Mesenchymal stem cell (in vitro differentiated cells and primary cell): Measurements from ENCODE around the gene LCORL.
"Not testable (repeated sequence)": the region's sequence is repeated elsewhere in the genome, so short reads cannot be mapped to it uniquely, and the experiment has no call there.

Experiments
- DNase-seq: peaks from one replicate; pipeline ENCODE4 v3.0.0-alpha.2; 2013
- H2AFZ ChIP-seq: one replicate; pipeline ENCODE4 v1.6.1; 2013; ENCODE audit warnings: low read depth, mild to moderate bottlenecking, control low read depth, inconsistent platforms, low read length, moderate library complexity
- H2AK5ac ChIP-seq: 2 replicates; pipeline ENCODE4 v1.6.1; 2013; ENCODE audit warnings: low read length, moderate library complexity, mild to moderate bottlenecking, inconsistent platforms; ENCODE audit not compliant: severe bottlenecking
- H2BK120ac ChIP-seq: one replicate; pipeline ENCODE4 v1.6.1; 2013; ENCODE audit warnings: low read depth, mild to moderate bottlenecking, inconsistent platforms, low read length, moderate library complexity
- H2BK12ac ChIP-seq, 2 experiments: one replicate each; pipeline ENCODE4 v1.6.1; 2013; ENCODE audit warnings: inconsistent platforms in 2 of 2, low read length in 2 of 2, mild to moderate bottlenecking in 2 of 2, moderate library complexity in 2 of 2, control low read depth in 1 of 2
- H2BK15ac ChIP-seq: one replicate; pipeline ENCODE4 v1.6.1; 2013; ENCODE audit warnings: mild to moderate bottlenecking, low read depth, inconsistent platforms; ENCODE audit not compliant: poor library complexity, severe bottlenecking
- H2BK5ac ChIP-seq: 2 replicates; pipeline ENCODE4 v1.6.1; 2013; ENCODE audit warnings: low read depth, mild to moderate bottlenecking, low read length, control low read depth, inconsistent platforms; ENCODE audit not compliant: poor library complexity, severe bottlenecking
- H3K14ac ChIP-seq, 2 experiments: one replicate each; pipeline ENCODE4 v1.6.1; 2013; ENCODE audit warnings: inconsistent platforms in 2 of 2, low read length in 2 of 2, control low read depth in 1 of 2, mild to moderate bottlenecking in 1 of 2, moderate library complexity in 1 of 2
- H3K18ac ChIP-seq, 2 experiments: one replicate each; pipeline ENCODE4 v1.6.1; 2013; ENCODE audit warnings: inconsistent platforms in 2 of 2, low read length in 2 of 2, control low read depth in 1 of 2, low read depth in 1 of 2, mild to moderate bottlenecking in 1 of 2
- H3K23ac ChIP-seq, 2 experiments: one replicate each; pipeline ENCODE4 v1.6.1; 2013; ENCODE audit warnings: inconsistent platforms in 2 of 2, low read length in 2 of 2, mild to moderate bottlenecking in 2 of 2, moderate library complexity in 2 of 2, control low read depth in 1 of 2
- H3K27ac ChIP-seq: 2 replicates; pipeline ENCODE4 v1.5.1; 2013; ENCODE audit warnings: mild to moderate bottlenecking, moderate library complexity, low read length, control low read depth, inconsistent platforms; ENCODE audit not compliant: poor library complexity, severe bottlenecking
- H3K27me3 ChIP-seq, 2 experiments: 2 replicates each; pipeline versions ENCODE4 v1.6.1 to v1.7.0; 2013; ENCODE audit warnings: low read length in 2 of 2, mild to moderate bottlenecking in 2 of 2, moderate library complexity in 2 of 2, control low read depth in 1 of 2, inconsistent platforms in 1 of 2; ENCODE audit not compliant: control insufficient read depth in 1 of 2, insufficient read depth in 1 of 2
- H3K36me3 ChIP-seq, 2 experiments: 2 replicates each; pipeline versions ENCODE4 v1.6.1 to v1.7.0; 2013; ENCODE audit warnings: low read length in 2 of 2, control low read depth in 1 of 2, inconsistent platforms in 1 of 2, low read depth in 1 of 2, mild to moderate bottlenecking in 1 of 2; ENCODE audit not compliant: insufficient read depth in 2 of 2, control insufficient read depth in 1 of 2
- H3K4ac ChIP-seq, 2 experiments: one replicate each; pipeline ENCODE4 v1.6.1; 2013; ENCODE audit warnings: inconsistent platforms in 2 of 2, low read length in 2 of 2, mild to moderate bottlenecking in 2 of 2, moderate library complexity in 2 of 2, control low read depth in 1 of 2, low read depth in 1 of 2
- H3K4me1 ChIP-seq: 2 replicates; pipeline ENCODE4 v1.6.1; 2013; ENCODE audit warnings: low read depth, low read length, control low read depth; ENCODE audit not compliant: control insufficient read depth, insufficient read depth
- H3K4me2 ChIP-seq: 2 replicates; pipeline ENCODE4 v1.6.1; 2013; ENCODE audit warnings: low read length, mild to moderate bottlenecking, inconsistent platforms; ENCODE audit not compliant: poor library complexity, severe bottlenecking
- H3K4me3 ChIP-seq, 2 experiments: 2 replicates each; pipeline versions ENCODE4 v1.5.1 to v1.7.0; 2013; ENCODE audit warnings: low read length in 2 of 2, mild to moderate bottlenecking in 2 of 2, control low read depth in 1 of 2, low read depth in 1 of 2; ENCODE audit not compliant: insufficient read depth in 1 of 2
- H3K79me1 ChIP-seq: replicated peaks from 2 replicates; pipeline ENCODE4 v1.6.1; 2013; ENCODE audit warnings: mild to moderate bottlenecking, control low read depth, low read length, inconsistent platforms; ENCODE audit not compliant: poor library complexity, severe bottlenecking
- H3K9ac ChIP-seq: 2 replicates; pipeline ENCODE4 v1.7.0; 2013; ENCODE audit warnings: mild to moderate bottlenecking, low read length, moderate library complexity
- H3K9me3 ChIP-seq: 2 replicates; pipeline ENCODE4 v1.7.0; 2013; ENCODE audit warnings: mild to moderate bottlenecking, low read length; ENCODE audit not compliant: control insufficient read depth
- H4K8ac ChIP-seq: one replicate; pipeline ENCODE4 v1.6.1; 2013; ENCODE audit warnings: inconsistent platforms, mild to moderate bottlenecking, low read length, moderate library complexity
- H4K91ac ChIP-seq: one replicate; pipeline ENCODE4 v1.6.1; 2013; ENCODE audit warnings: mild to moderate bottlenecking, low read length, inconsistent platforms
- WGBS: methylation state at CpG from one replicate; pipeline ENCODE4 v1.1.7; 2013; ENCODE audit warnings: mixed read lengths; 5-methylcytosine and 5-hydroxymethylcytosine counted together

The LCORL gene

DNA sequence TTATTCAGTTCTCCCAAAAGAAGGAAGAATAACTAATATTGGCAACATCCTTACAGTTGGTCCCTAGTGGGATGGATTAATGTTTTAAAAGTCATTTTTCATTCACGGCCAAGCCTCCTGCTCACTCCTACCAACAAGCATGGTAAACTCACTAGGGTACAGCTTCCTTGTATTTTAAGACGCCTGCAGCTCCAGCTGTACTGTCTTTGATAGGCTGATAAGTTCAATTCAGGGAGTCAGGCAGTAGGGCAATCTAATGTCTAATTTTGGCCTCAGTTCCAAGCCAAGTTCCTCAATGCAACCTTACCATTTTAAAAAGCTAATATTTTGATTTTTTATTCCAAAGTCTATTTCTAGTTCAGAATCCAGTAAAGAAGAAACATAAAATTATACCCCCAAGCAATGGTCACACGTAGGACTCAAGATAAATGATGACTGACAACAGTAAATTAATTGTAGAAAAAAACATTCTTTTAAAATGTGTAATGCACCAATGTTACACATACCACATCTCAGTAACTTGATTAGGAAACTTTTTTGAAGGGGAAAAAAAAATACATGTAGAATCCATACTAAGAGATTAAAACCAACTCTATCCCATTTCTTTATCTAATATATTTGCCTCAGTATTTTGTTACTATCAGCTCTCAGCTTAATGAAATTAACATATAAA is 9.3 kb downstream of the LCORL start:
- no peaks in the 10 kb centered on the region for H3K27me3 ChIP-seq
- H3K18ac ChIP-seq: no peak overlapping the region
- H3K4me3 ChIP-seq: no peak overlapping the region
- peaks cover 14% of the 10 kb centered on the region for H3K79me1 ChIP-seq
- no peak overlapping the region for H2BK15ac ChIP-seq
- H3K9ac ChIP-seq: no peak overlapping the region
- no peaks in the 10 kb centered on the region for H3K36me3 ChIP-seq
- no peak overlapping the region for H2BK120ac ChIP-seq
- no peak for DNase-seq
- no peak overlapping the region for H3K23ac ChIP-seq
- no peak overlapping the region for H2BK5ac ChIP-seq
- H3K4me1 ChIP-seq: no peaks in the 10 kb centered on the region
- H2AK5ac ChIP-seq: no peak overlapping the region
- H4K8ac ChIP-seq: no peak overlapping the region
- no peak overlapping the region for H2AFZ ChIP-seq
- no peak overlapping the region for H3K14ac ChIP-seq
- no peak overlapping the region for H4K91ac ChIP-seq
- H3K4me2 ChIP-seq: no peak overlapping the region
- 100% methylated on average over 1 of the region's 3 CpGs for WGBS
- H2BK12ac ChIP-seq: no peak overlapping the region
- H3K27ac ChIP-seq: no peak overlapping the region
- H3K9me3 ChIP-seq: no peaks in the 10 kb centered on the region
- H3K4ac ChIP-seq: no peak overlapping the region

DNA sequence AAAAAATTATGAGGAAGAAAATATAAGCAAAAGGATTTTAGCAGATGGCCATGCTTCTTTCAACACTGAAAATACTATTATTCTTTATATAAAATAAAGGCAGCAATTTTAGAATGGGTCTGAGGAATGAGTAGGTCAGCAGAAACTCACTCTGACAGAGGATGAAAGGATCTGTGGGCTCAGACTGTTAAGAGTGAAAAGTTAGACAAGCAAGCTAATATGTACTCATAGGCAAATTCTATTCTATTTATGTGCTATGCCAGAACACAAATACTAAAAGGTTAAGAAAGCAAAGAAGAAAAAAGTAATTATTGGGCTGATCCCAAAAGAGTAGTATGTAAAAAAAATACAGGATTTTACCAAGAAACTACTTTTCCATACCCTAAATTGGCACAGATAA is 13.9 kb downstream of the LCORL start:
- Histone ChIP-seq H3K9ac (no peak overlapping the region), H2BK120ac (no peak overlapping the region), H3K4me3 (no peak overlapping the region), H3K79me1 (peaks cover 28% of the 10 kb centered on the region), H3K4me2 (no peak overlapping the region), H2BK12ac (no peak overlapping the region), H3K23ac (no peak overlapping the region), H2BK15ac (no peak overlapping the region), H3K4ac (no peak overlapping the region), H3K4me1 (no peaks in the 10 kb centered on the region), H4K8ac (no peak overlapping the region), H3K27me3 (no peaks in the 10 kb centered on the region), H3K9me3 (no peaks in the 10 kb centered on the region), H4K91ac (no peak overlapping the region), H2BK5ac (no peak overlapping the region), H2AFZ (no peak overlapping the region), H2AK5ac (no peak overlapping the region), H3K14ac (no peak overlapping the region), H3K36me3 (peaks cover 0 to 4% of the 10 kb centered on the region in 2 experiments), H3K27ac (no peak overlapping the region), H3K18ac (no peak overlapping the region)
- no peak for DNase-seq

DNA sequence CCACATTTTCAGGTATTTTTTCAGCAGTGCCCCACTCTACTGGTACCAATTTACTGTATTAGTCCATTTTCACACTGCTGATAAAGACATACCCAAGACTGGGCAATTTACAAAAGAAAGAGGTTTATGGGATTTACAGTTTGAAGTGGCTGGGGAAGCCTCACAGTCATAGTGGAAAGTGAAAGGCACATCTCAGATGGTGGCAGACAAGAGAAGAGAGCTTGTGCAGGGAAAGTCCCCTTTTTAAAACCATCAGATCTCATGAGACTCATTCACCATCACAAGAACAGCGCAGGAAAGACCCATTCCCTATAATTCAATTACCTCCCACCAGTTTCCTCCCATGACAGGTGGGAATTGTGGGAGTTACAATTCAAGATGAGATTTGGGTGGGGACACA is 15.1 kb downstream of the LCORL start:
- not testable (repeated sequence) for H4K91ac ChIP-seq, H2BK15ac ChIP-seq, H3K18ac ChIP-seq, H3K4me1 ChIP-seq, H2BK120ac ChIP-seq, H3K9me3 ChIP-seq, H3K9ac ChIP-seq, DNase-seq, H4K8ac ChIP-seq, H2BK12ac ChIP-seq, H3K36me3 ChIP-seq, H3K27ac ChIP-seq, H3K23ac ChIP-seq, H3K4me3 ChIP-seq, H2BK5ac ChIP-seq, H3K4me2 ChIP-seq, H2AK5ac ChIP-seq, H2AFZ ChIP-seq, H3K4ac ChIP-seq, H3K14ac ChIP-seq, H3K27me3 ChIP-seq
- H3K79me1 ChIP-seq: peaks cover 25% of the 10 kb centered on the region
- whole genome bisulfite sequencing: no CpG with 5 or more reads among the region's 1 CpG

DNA sequence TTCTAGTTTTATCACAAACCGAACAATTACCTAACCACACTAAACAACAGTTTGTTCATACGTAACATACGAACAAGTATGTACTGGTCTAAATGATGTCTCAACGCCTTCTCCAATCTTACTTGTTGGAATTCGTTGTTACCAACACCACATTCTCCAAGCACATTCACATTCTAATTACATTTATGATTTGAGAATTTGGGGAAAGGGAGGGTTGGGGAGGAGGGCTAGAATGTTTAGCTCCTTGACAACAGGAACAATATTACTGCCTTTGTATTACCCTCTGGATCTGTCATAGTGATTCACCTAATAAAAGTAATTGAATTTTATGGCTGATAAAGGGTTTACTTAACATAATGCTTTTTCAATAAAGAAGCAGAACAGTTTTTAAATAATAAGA is 24.4 kb downstream of the LCORL start:
- H3K4me3 ChIP-seq: no peak overlapping the region
- no peak overlapping the region for H2BK5ac ChIP-seq
- no peaks in the 10 kb centered on the region for H3K27me3 ChIP-seq
- no peak overlapping the region for H3K23ac ChIP-seq
- H3K9ac ChIP-seq: no peak overlapping the region
- no peaks in the 10 kb centered on the region for H3K36me3 ChIP-seq
- no peak overlapping the region for H2BK15ac ChIP-seq
- no peak overlapping the region for H3K27ac ChIP-seq
- H3K9me3 ChIP-seq: no peaks in the 10 kb centered on the region
- no peak overlapping the region for H4K8ac ChIP-seq
- H2BK12ac ChIP-seq: no peak overlapping the region
- H3K4me2 ChIP-seq: no peak overlapping the region
- DNase-seq: no peak
- no peak overlapping the region for H2AFZ ChIP-seq
- no peak overlapping the region for H3K18ac ChIP-seq
- WGBS: 92% methylated on average over 4 of the region's 5 CpGs
- H3K4me1 ChIP-seq: no peaks in the 10 kb centered on the region
- H4K91ac ChIP-seq: no peak overlapping the region
- no peak overlapping the region for H3K14ac ChIP-seq
- H2AK5ac ChIP-seq: no peak overlapping the region
- peaks cover 1% of the 10 kb centered on the region for H3K79me1 ChIP-seq
- H3K4ac ChIP-seq: no peak overlapping the region
- H2BK120ac ChIP-seq: no peak overlapping the region
